Left colon (tissue), 2 donors: ENCODE results near the gene DNMBP. TPM values are rescaled to one million over a fixed set of nuclear protein-coding genes. Genes with fewer than 3 reads are reported as not detected.

Source experiments
- total RNA-seq, 2 donors: library from RNA; stranded (reverse); fragmentation: NEBNext Ultra II Directional; extraction: Animal tissue kit (Norgen Biotek cat#: 25700); gene quantifications; one replicate each; pipeline ENCODE4 v1.2.1, GENCODE V29; 2021
- donor health status: DM: no; HTN: no; CAD: no.
- donor health status: DM: yes; HTN: yes; CAD: no.

Gene DNMBP
- total RNA-seq, 2 donors from 2014 or later = 43.6 to 53.4 TPM

Other genes starting within 250 kb of the DNMBP start
- gene ABCC2, start 227.3 kb downstream of the DNMBP start, total RNA-seq = under 1 TPM; 0.64 to 0.89 TPM
- not detected for gene CPN1, start 71.9 kb upstream of the DNMBP start, total RNA-seq
- 10 to 100 TPM; 44.3 to 55.9 TPM for gene ERLIN1, start 176.1 kb upstream of the DNMBP start, total RNA-seq
- gene CHUK, start 219.6 kb upstream of the DNMBP start, total RNA-seq = 10 to 100 TPM; 21.8 to 22.5 TPM